Thyroid gland (tissue), 4 donors: Measurements from ENCODE around the gene DAPK1. TPM values are rescaled to one million over a fixed set of nuclear protein-coding genes. Genes with fewer than 3 reads are reported as not detected.

Experiments
- DNase-seq, 2 donors: peaks; one replicate each; pipeline ENCODE4 v3.0.0-alpha.2; 2019
- H3K27ac ChIP-seq, 3 donors: fragments of 200-600 bp; sonication (generic); 1 replicate in 2 of 3; 2 replicates in 1 of 3; pipeline ENCODE4 v1.5.1; 2016 to 2019; ENCODE audit warnings: mild to moderate bottlenecking in 1 of 3, moderate library complexity in 1 of 3
- H3K27me3 ChIP-seq: fragments of 200-600 bp; sonication (generic); one replicate; pipeline ENCODE4 v1.5.1; 2019
- H3K36me3 ChIP-seq, 2 donors: fragments of 200-600 bp; sonication (generic); one replicate each; pipeline ENCODE4 v1.5.1; 2016 to 2019
- H3K4me1 ChIP-seq, 2 donors: fragments of 200-600 bp; sonication (generic); one replicate each; pipeline ENCODE4 v1.5.1; 2017 to 2019
- H3K4me3 ChIP-seq, 3 donors: fragments of 200-600 bp; sonication (generic); replicated peaks in 1 of 3; 1 replicate in 2 of 3; 2 replicates in 1 of 3; pipeline ENCODE4 v1.5.1; 2016; ENCODE audit warnings: mild to moderate bottlenecking in 1 of 3
- H3K9me3 ChIP-seq: fragments of 200-600 bp; sonication (generic); one replicate; pipeline ENCODE4 v1.5.1; 2017
- CTCF ChIP-seq, 6 experiments: fragments of 200-600 bp in 3 of 6; fragments of 450-650 bp in 3 of 6; sonication (generic) in 3 of 6; IDR thresholded peaks; one replicate each; pipeline ENCODE4 v1.5.1; 2016 to 2019; ENCODE audit warnings: antibody characterized with exemption in 6 of 6, mild to moderate bottlenecking in 2 of 6, inconsistent platforms in 1 of 6, moderate library complexity in 1 of 6
- POLR2A ChIP-seq, 2 donors: fragments of 450-650 bp; IDR thresholded peaks; one replicate each; pipeline ENCODE4 v1.6.1; 2017; ENCODE audit warnings: antibody characterized with exemption in 2 of 2, mild to moderate bottlenecking in 2 of 2, moderate library complexity in 1 of 2
- WGBS, 2 donors: methylation state at CpG; one replicate each; pipeline ENCODE4 v1.1.5; 2017; 5-methylcytosine and 5-hydroxymethylcytosine counted together
- intact Hi-C: fragments of 100-400 bp; cut with DNase I; formaldehyde crosslinking; loops from one replicate; pipeline ENCODE4 v1.15.1; 2023
- total RNA-seq, 4 donors: library from RNA; depleted of rRNA; stranded (reverse); fragments of >200 nt; gene quantifications; one replicate each; pipeline ENCODE4 v1.2.3, GENCODE V29; 2016

Gene DAPK1
- 10 to 100 TPM; 32.0 to 76.2 (median 38.2) TPM for total RNA-seq

GRCh38 chr9:87497604-87498045, at the start of gene DAPK1:
Gene DAPK1, plus strand, starts transcription at chr9:87497867. Its CDS starts 1,211 bp downstream, at chr9:87499078.
- intact Hi-C loops: no loop called here
- Histone ChIP-seq H3K27me3 (no peaks in the 10 kb centered on the region), H3K4me3 (peak within 1 kb of the TSS; percentile 31 to 74 (median 63)), H3K4me1 (peaks cover 10% of the 10 kb centered on the region in 2 donors), H3K27ac (peak within 1 kb of the TSS; percentile 77 to 83 (median 79)), H3K9me3 (no peaks in the 10 kb centered on the region), H3K36me3 (no peaks in the 10 kb centered on the region)
- peak; percentile 71 to 75 for DNase-seq
- 0 to 4% methylated on average over 5 to 7 of the region's 55 CpGs for WGBS, 2 donors
- peak in 1 of 2 donors; percentile 60 for TF ChIP-seq POLR2A (IDR thresholded peaks at IDR 0.05)
- peak in 2 of 6 experiments; percentile 14 to 25 for TF ChIP-seq CTCF (IDR thresholded peaks at IDR 0.05)

GRCh38 chr9:87451149-87451548, 46.5 kb upstream of the DAPK1 start:
- Histone ChIP-seq H3K4me1 (no peaks in the 10 kb centered on the region), H3K4me3 (no peak overlapping the region), H3K9me3 (no peaks in the 10 kb centered on the region), H3K36me3 (no peaks in the 10 kb centered on the region), H3K27ac (no peak overlapping the region), H3K27me3 (no peaks in the 10 kb centered on the region)
- DNase-seq: no peak
- WGBS, 2 donors: 69% methylated on average over 6 of the region's 6 CpGs
- TF ChIP-seq POLR2A (IDR thresholded peaks at IDR 0.05): no peak
- no peak for TF ChIP-seq CTCF (IDR thresholded peaks at IDR 0.05)
- intact Hi-C loops: no loop called here

- WGBS, 2 donors: 60 to 62% methylated on average over 1 of the region's 1 CpG
- H3K27me3 ChIP-seq: no peaks in the 10 kb centered on the region
- intact Hi-C loops: no loop called here
- DNase-seq: no peak
- no peak for TF ChIP-seq POLR2A (IDR thresholded peaks at IDR 0.05)
- TF ChIP-seq CTCF (IDR thresholded peaks at IDR 0.05): no peak
- H3K9me3 ChIP-seq: no peaks in the 10 kb centered on the region
- H3K4me1 ChIP-seq: no peaks in the 10 kb centered on the region
- H3K36me3 ChIP-seq: no peaks in the 10 kb centered on the region
- H3K4me3 ChIP-seq: no peak overlapping the region
- H3K27ac ChIP-seq: no peak overlapping the region
Observed at GRCh38 chr9:87455407-87455806, 42.3 kb upstream of the DAPK1 start.

- TF ChIP-seq CTCF (IDR thresholded peaks at IDR 0.05): no peak
- TF ChIP-seq POLR2A (IDR thresholded peaks at IDR 0.05): no peak
- no peak overlapping the region for H3K4me3 ChIP-seq
- H3K4me1 ChIP-seq: peaks cover 3 to 20% of the 10 kb centered on the region in 2 donors
- intact Hi-C loops: no loop called here
- 73 to 78% methylated on average over 4 of the region's 4 CpGs for WGBS, 2 donors
- no peak overlapping the region for H3K27ac ChIP-seq
- H3K9me3 ChIP-seq: no peaks in the 10 kb centered on the region
- no peak for DNase-seq
- no peaks in the 10 kb centered on the region for H3K27me3 ChIP-seq
- no peaks in the 10 kb centered on the region for H3K36me3 ChIP-seq
Observed at GRCh38 chr9:87461256-87461655, 36.4 kb upstream of the DAPK1 start.

- DNase-seq: peak; percentile 18 to 30
- Histone ChIP-seq H3K36me3 (no peaks in the 10 kb centered on the region), H3K4me3 (no peak overlapping the region), H3K27me3 (no peaks in the 10 kb centered on the region), H3K27ac (peak overlapping the region in 2 of 3 donors; percentile 34 to 52), H3K4me1 (peaks cover 3 to 20% of the 10 kb centered on the region in 2 donors), H3K9me3 (no peaks in the 10 kb centered on the region)
- intact Hi-C loops: no loop called here
- TF ChIP-seq CTCF (IDR thresholded peaks at IDR 0.05): no peak
- TF ChIP-seq POLR2A (IDR thresholded peaks at IDR 0.05): no peak
- WGBS, 2 donors: 38 to 39% methylated on average over 7 of the region's 7 CpGs
Observed at GRCh38 chr9:87464110-87464991, 33.3 kb upstream of the DAPK1 start.
